Right cardiac atrium (tissue), 5 donors: ENCODE data around the gene PRPSAP2. TPM values are rescaled to one million over a fixed set of nuclear protein-coding genes. Genes with fewer than 3 reads are reported as not detected.
"Not testable (repeated sequence)": the region's sequence is repeated elsewhere in the genome, so short reads cannot be mapped to it uniquely, and the experiment has no call there.

Source experiments
- ATAC-seq, 2 donors: fragments of 200-7000 bp; cut with Tn5 transposase; one replicate each; pipeline versions ENCODE4 v1.8.0 to v1.9.1; 2020; ENCODE audit warnings: moderate library complexity in 2 of 2, mild to moderate bottlenecking in 1 of 2
- DNase-seq, 3 donors: peaks; one replicate each; pipeline ENCODE4 v3.0.0-alpha.2; 2020
- H3K27ac ChIP-seq: one replicate; pipeline ENCODE4 v1.5.1; 2013; ENCODE audit warnings: mild to moderate bottlenecking, low read length, control low read depth, moderate library complexity
- H3K27me3 ChIP-seq: one replicate; pipeline ENCODE4 v1.6.1; 2013; ENCODE audit not compliant: control insufficient read depth, insufficient read depth
- H3K4me1 ChIP-seq: one replicate; pipeline ENCODE4 v1.6.1; 2013; ENCODE audit warnings: low read length; ENCODE audit not compliant: control insufficient read depth, insufficient read depth
- H3K4me3 ChIP-seq: one replicate; pipeline ENCODE4 v1.5.1; 2013; ENCODE audit warnings: low read length, control low read depth
- H3K9me3 ChIP-seq: one replicate; pipeline ENCODE4 v1.6.1; 2013; ENCODE audit warnings: low read length; ENCODE audit not compliant: control insufficient read depth
- WGBS: extraction: QIAGEN DNeasy Blood & Tissue Kit; methylation state at CpG from one replicate; pipeline ENCODE4 v1.1.7; 2013; 5-methylcytosine and 5-hydroxymethylcytosine counted together
- intact Hi-C, 4 donors: fragments of 100-400 bp; cut with DNase I; formaldehyde crosslinking; loops; one replicate each; pipeline versions ENCODE4 v1.11.0 to v1.14.0; 2022 to 2023
- polyA plus RNA-seq: library from polyadenylated mRNA; stranded (reverse); fragments of 200-250 nt; gene quantifications from one replicate; pipeline ENCODE4 v1.2.3, GENCODE V29; 2013
- total RNA-seq, 4 donors: library from RNA; stranded (reverse); fragmentation: NEBNext Ultra II Directional; extraction: Animal tissue kit (Norgen Biotek cat#: 25700); gene quantifications; one replicate each; pipeline ENCODE4 v1.2.1, GENCODE V29; 2021
- donor health status: healthy with polysubstance abuse.
- donor health status: DM: no; HTN: yes; CAD: no.
- donor health status: DM: no; HTN: no; CAD: no.
- donor health status: DM: no; HTN: yes; CAD: no; lungs with severe emphysema.
- donor health status: DM: yes; HTN: yes; CAD: no.

Gene PRPSAP2
- total and polyA plus RNA-seq, 5 donors = 20.1 to 28.4 (median 27.3) TPM

- intact Hi-C loops = no loop called here
- peaks cover 4% of the 10 kb centered on the region for H3K4me1 ChIP-seq
- H3K27me3 ChIP-seq = no peaks in the 10 kb centered on the region
- no peaks in the 10 kb centered on the region for H3K9me3 ChIP-seq
- no peak for DNase-seq
- H3K4me3 ChIP-seq = no peak overlapping the region
- WGBS = 29% methylated on average over 6 of the region's 6 CpGs
- peak overlapping the region; percentile 43 for H3K27ac ChIP-seq
- ATAC-seq = no peak
These were observed 63.0 kb downstream of the PRPSAP2 start for GRCh38 chr17:18920911-18921441.

GRCh38 chr17:18921485-18921884 is 63.6 kb downstream of the PRPSAP2 start:
- H3K27me3 ChIP-seq = no peaks in the 10 kb centered on the region
- 53% methylated on average over 2 of the region's 2 CpGs for WGBS
- ATAC-seq (no peak), DNase-seq (no peak)
- H3K27ac ChIP-seq = peak overlapping the region; percentile 26
- intact Hi-C loops = no loop called here
- peaks cover 4% of the 10 kb centered on the region for H3K4me1 ChIP-seq
- no peaks in the 10 kb centered on the region for H3K9me3 ChIP-seq
- no peak overlapping the region for H3K4me3 ChIP-seq

DNA sequence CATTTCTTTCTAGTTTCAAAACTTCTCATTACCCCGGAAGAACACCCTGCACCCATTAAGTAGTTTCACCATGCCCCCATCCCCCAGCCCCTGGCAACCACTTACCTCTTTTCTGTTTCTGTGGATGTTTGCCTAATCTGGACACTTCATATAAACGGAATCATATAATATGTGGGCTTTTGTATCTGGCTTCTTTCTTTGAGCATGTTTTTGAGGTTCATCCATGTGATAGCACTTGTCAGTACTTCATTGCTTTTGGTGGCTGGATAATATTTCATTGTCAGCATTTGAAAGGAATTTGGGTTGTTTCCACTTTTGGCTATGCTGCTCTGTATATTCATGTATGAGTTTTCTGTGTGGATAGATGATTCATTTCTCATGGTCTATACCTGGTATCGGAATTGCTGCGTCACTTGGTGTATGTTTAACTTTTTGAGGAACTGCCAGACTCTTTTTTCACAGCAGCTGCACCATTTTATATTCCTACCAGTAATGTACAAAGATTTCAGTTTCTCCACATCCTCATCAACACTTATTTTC is 64.1 kb downstream of the PRPSAP2 start:
- Histone ChIP-seq H3K9me3 (no peaks in the 10 kb centered on the region), H3K27ac (no peak overlapping the region), H3K4me1 (peaks cover 4% of the 10 kb centered on the region), H3K4me3 (no peak overlapping the region), H3K27me3 (no peaks in the 10 kb centered on the region)
- ATAC-seq (no peak), DNase-seq (no peak)
- 63% methylated on average over 4 of the region's 4 CpGs for WGBS
- intact Hi-C loops = no loop called here

- DNase-seq, H3K4me3 ChIP-seq, H3K27me3 ChIP-seq, H3K4me1 ChIP-seq, ATAC-seq, intact Hi-C loops, H3K9me3 ChIP-seq, H3K27ac ChIP-seq: not testable (repeated sequence)
- WGBS = 95% methylated on average over 7 of the region's 7 CpGs
These were observed 64.7 kb downstream of the PRPSAP2 start for GRCh38 chr17:18922596-18922995.

- 100% methylated on average over 1 of the region's 1 CpG for WGBS
These were observed 67.3 kb downstream of the PRPSAP2 start for GRCh38 chr17:18925187-18925586.

GRCh38 chr17:18928628-18929125 is 70.7 kb downstream of the PRPSAP2 start:
- DNase-seq = no peak
- Histone ChIP-seq H3K4me1 (no peaks in the 10 kb centered on the region), H3K9me3 (no peaks in the 10 kb centered on the region), H3K27ac (no peak overlapping the region), H3K4me3 (no peak overlapping the region), H3K27me3 (no peaks in the 10 kb centered on the region)
- intact Hi-C loops = no loop called here
- ATAC-seq = no peak
- WGBS = 85% methylated on average over 9 of the region's 9 CpGs

More at GRCh38 chr17:18925187-18925586, 67.3 kb downstream of the PRPSAP2 start:
- ATAC-seq (no peak), DNase-seq (no peak)
- H3K27me3 ChIP-seq = no peaks in the 10 kb centered on the region
- no peaks in the 10 kb centered on the region for H3K9me3 ChIP-seq
- no peak overlapping the region for H3K4me3 ChIP-seq
- no peak overlapping the region for H3K27ac ChIP-seq
- H3K4me1 ChIP-seq = peaks cover 2% of the 10 kb centered on the region
- intact Hi-C loops = no loop called here

- Histone ChIP-seq H3K27me3 (no peaks in the 10 kb centered on the region), H3K9me3 (no peaks in the 10 kb centered on the region), H3K27ac (no peak overlapping the region), H3K4me1 (no peaks in the 10 kb centered on the region), H3K4me3 (no peak overlapping the region)
- 73% methylated on average over 5 of the region's 5 CpGs for WGBS
- intact Hi-C loops = no loop called here
- DNase-seq (no peak), ATAC-seq (no peak)
These were observed 74.6 kb downstream of the PRPSAP2 start for GRCh38 chr17:18932360-18933055.

GRCh38 chr17:18933102-18934058 is 75.4 kb downstream of the PRPSAP2 start:
- intact Hi-C loops = no loop called here
- ATAC-seq (peak; percentile 52 to 76), DNase-seq (peak in 2 of 3 donors; percentile 60 to 63)
- Histone ChIP-seq H3K27me3 (no peaks in the 10 kb centered on the region), H3K27ac (no peak overlapping the region), H3K4me1 (no peaks in the 10 kb centered on the region), H3K9me3 (no peaks in the 10 kb centered on the region), H3K4me3 (no peak overlapping the region)
- WGBS = 69% methylated on average over 14 of the region's 14 CpGs

- Histone ChIP-seq H3K4me1 (no peaks in the 10 kb centered on the region), H3K27ac (no peak overlapping the region), H3K4me3 (no peak overlapping the region), H3K9me3 (no peaks in the 10 kb centered on the region), H3K27me3 (no peaks in the 10 kb centered on the region)
- DNase-seq (no peak), ATAC-seq (no peak)
- intact Hi-C loops = no loop called here
- WGBS = 81% methylated on average over 8 of the region's 8 CpGs
These were observed 80.2 kb downstream of the PRPSAP2 start for GRCh38 chr17:18937981-18938691.

DNA sequence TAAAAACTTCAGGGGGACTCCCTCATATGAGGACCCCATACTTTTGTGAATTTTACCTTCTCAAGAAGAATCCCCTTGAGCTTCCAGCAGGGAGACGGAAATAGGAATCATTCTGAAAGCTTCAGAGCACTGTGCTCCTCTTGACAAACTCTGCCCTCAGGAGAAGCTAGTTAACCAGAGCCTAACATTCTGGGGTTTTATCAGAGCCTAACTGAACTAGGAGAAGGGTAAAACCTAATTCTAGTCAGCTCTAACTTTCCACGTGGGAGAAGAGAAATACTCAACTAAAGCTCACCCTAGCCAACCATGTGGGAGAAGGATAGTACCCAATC is 80.7 kb downstream of the PRPSAP2 start:
- intact Hi-C loops = no loop called here
- Histone ChIP-seq H3K9me3 (no peaks in the 10 kb centered on the region), H3K27me3 (no peaks in the 10 kb centered on the region), H3K27ac (no peak overlapping the region), H3K4me3 (no peak overlapping the region), H3K4me1 (no peaks in the 10 kb centered on the region)
- ATAC-seq (no peak), DNase-seq (no peak)
- 72% methylated on average over 2 of the region's 2 CpGs for WGBS
